Sigmoid colon (tissue), 4 donors: ENCODE results near the gene BIVM.

Source experiments
- CTCF ChIP-seq, 4 experiments: fragments of 450-650 bp in 3 of 4; fragments of 200-600 bp in 1 of 4; IDR thresholded peaks; one replicate each; pipeline ENCODE4 v1.5.1; 2016 to 2019; ENCODE audit warnings: antibody characterized with exemption in 4 of 4, mild to moderate bottlenecking in 3 of 4, moderate library complexity in 2 of 4
- EP300 ChIP-seq, 4 donors: sonication (generic); formaldehyde crosslinking; IDR thresholded peaks; one replicate each; pipeline ENCODE4 v1.6.1; 2017; ENCODE audit warnings: antibody characterized with exemption in 4 of 4
- POLR2AphosphoS5 ChIP-seq, 4 donors: sonication (generic); formaldehyde crosslinking; IDR thresholded peaks; one replicate each; pipeline ENCODE4 v1.6.1; 2017; ENCODE audit warnings: antibody characterized with exemption in 4 of 4

- no peak for TF ChIP-seq POLR2AphosphoS5 (IDR thresholded peaks at IDR 0.05)
- TF ChIP-seq EP300 (IDR thresholded peaks at IDR 0.05), result no peak
- no peak for TF ChIP-seq CTCF (IDR thresholded peaks at IDR 0.05)
Measured at GRCh38 chr13:102817907-102818306, 19.0 kb downstream of the BIVM start.
